CD4-positive, alpha-beta T cell treated with Interleukin-15 for 4 hours (primary cell): ENCODE measurements around the gene LDAH.
A peak's percentile ranks its signal among the peaks of the same experiment; 100 is the strongest.

Experiments
- DNase-seq: peaks from one replicate; pipeline ENCODE4 v3.0.0-alpha.2; 2020; ENCODE audit warnings: low spot score

The LDAH gene

GRCh38 chr2:20635675-20636584 is 187.0 kb downstream of the LDAH start:
- peak; percentile 17 for DNase-seq

GRCh38 chr2:20635113-20635510 is 187.8 kb downstream of the LDAH start:
- DNase-seq, result no peak

GRCh38 chr2:20634507-20635112 is 188.3 kb downstream of the LDAH start:
- no peak for DNase-seq
